Measurements from ENCODE around the gene ENDOD1.

DNA sequence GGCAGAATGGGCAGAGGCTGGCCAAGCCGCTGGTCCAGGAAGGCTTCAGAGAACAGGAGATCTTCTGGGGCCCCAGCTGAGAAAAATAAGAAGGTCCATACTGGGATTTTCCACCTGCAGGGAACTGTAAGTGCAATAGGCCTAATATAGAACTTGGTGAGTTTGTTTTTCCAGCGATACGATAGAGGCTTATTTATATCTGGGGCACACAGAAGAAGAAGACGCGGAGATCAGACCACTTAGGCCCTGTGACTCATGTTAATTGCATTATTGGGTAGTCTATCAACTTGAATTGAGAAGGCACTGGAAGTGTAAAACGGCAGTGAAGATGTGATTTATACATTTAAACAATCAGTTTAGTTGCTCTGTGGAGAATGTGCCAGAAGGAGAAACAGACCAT is 30.6 kb upstream of the ENDOD1 start:
- TF ChIP-seq, protein P1, sequence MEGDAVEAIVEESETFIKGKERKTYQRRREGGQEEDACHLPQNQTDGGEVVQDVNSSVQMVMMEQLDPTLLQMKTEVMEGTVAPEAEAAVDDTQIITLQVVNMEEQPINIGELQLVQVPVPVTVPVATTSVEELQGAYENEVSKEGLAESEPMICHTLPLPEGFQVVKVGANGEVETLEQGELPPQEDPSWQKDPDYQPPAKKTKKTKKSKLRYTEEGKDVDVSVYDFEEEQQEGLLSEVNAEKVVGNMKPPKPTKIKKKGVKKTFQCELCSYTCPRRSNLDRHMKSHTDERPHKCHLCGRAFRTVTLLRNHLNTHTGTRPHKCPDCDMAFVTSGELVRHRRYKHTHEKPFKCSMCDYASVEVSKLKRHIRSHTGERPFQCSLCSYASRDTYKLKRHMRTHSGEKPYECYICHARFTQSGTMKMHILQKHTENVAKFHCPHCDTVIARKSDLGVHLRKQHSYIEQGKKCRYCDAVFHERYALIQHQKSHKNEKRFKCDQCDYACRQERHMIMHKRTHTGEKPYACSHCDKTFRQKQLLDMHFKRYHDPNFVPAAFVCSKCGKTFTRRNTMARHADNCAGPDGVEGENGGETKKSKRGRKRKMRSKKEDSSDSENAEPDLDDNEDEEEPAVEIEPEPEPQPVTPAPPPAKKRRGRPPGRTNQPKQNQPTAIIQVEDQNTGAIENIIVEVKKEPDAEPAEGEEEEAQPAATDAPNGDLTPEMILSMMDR (IDR thresholded peaks at IDR 0.05; ENCODE audit: low read depth, low read length, missing input control): no peak
- TF ChIP-seq FOXA1 (IDR thresholded peaks at IDR 0.05) (no peak), HNF4A (conservative IDR thresholded peaks at IDR 0.05) (no peak), TAF1 (conservative IDR thresholded peaks at IDR 0.05) (no peak), GABPA (IDR thresholded peaks at IDR 0.05 in 1 of 2, conservative IDR thresholded peaks at IDR 0.05 in 1 of 2) (no peak), YY1 (IDR thresholded peaks at IDR 0.05) (no peak)
- TF ChIP-seq, protein P2, sequence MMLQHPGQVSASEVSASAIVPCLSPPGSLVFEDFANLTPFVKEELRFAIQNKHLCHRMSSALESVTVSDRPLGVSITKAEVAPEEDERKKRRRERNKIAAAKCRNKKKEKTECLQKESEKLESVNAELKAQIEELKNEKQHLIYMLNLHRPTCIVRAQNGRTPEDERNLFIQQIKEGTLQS (IDR thresholded peaks at IDR 0.05): no peak
- TF ChIP-seq, protein P3, sequence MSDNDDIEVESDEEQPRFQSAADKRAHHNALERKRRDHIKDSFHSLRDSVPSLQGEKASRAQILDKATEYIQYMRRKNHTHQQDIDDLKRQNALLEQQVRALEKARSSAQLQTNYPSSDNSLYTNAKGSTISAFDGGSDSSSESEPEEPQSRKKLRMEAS (IDR thresholded peaks at IDR 0.05): no peak

Measured in liver (tissue), 3 donors.